Liver (tissue), 9 donors: ENCODE data around the gene PYCARD. TPM values are rescaled to one million over a fixed set of nuclear protein-coding genes. Genes with fewer than 3 reads are reported as not detected.
"Not testable (repeated sequence)": the region's sequence is repeated elsewhere in the genome, so short reads cannot be mapped to it uniquely, and the experiment has no call there.

Experiments used
- DNase-seq: peaks from one replicate; pipeline ENCODE4 v3.0.0-alpha.2; 2017; ENCODE audit warnings: low spot score
- H3K27ac ChIP-seq, 2 donors: one replicate each; pipeline ENCODE4 v1.7.0; 2013; ENCODE audit warnings: inconsistent platforms in 2 of 2, low read length in 2 of 2, control low read depth in 1 of 2, low read depth in 1 of 2, mild to moderate bottlenecking in 1 of 2
- H3K27me3 ChIP-seq, 4 donors: one replicate each; pipeline versions ENCODE4 v1.6.1 to v1.7.0; 2013; ENCODE audit warnings: low read length in 3 of 4, inconsistent platforms in 1 of 4, mild to moderate bottlenecking in 1 of 4, moderate library complexity in 1 of 4; ENCODE audit not compliant: control insufficient read depth in 4 of 4, insufficient read depth in 4 of 4
- H3K36me3 ChIP-seq, 4 donors: one replicate each; pipeline versions ENCODE4 v1.6.1 to v1.7.0; 2013; ENCODE audit warnings: low read length in 3 of 4, mild to moderate bottlenecking in 3 of 4, low read depth in 1 of 4, moderate library complexity in 1 of 4; ENCODE audit not compliant: control insufficient read depth in 4 of 4, insufficient read depth in 3 of 4
- H3K4me1 ChIP-seq, 4 donors: one replicate each; pipeline versions ENCODE4 v1.6.1 to v1.7.0; 2013; ENCODE audit warnings: low read length in 3 of 4, mild to moderate bottlenecking in 3 of 4, moderate library complexity in 1 of 4; ENCODE audit not compliant: control insufficient read depth in 4 of 4, insufficient read depth in 4 of 4
- H3K4me3 ChIP-seq, 3 donors: one replicate each; pipeline versions ENCODE4 v1.6.1 to v1.7.0; 2013; ENCODE audit warnings: low read length in 3 of 3, control low read depth in 1 of 3, low read depth in 1 of 3, mild to moderate bottlenecking in 1 of 3
- H3K9ac ChIP-seq, 2 donors: one replicate each; pipeline ENCODE4 v1.7.0; 2013; ENCODE audit warnings: low read length in 2 of 2, mild to moderate bottlenecking in 2 of 2, moderate library complexity in 2 of 2, control low read depth in 1 of 2, low read depth in 1 of 2
- H3K9me3 ChIP-seq, 4 donors: one replicate each; pipeline versions ENCODE4 v1.6.1 to v1.7.0; 2013; ENCODE audit warnings: low read length in 3 of 4; ENCODE audit not compliant: control insufficient read depth in 4 of 4
- CTCF ChIP-seq: fragments of 150-350 bp; IDR thresholded peaks from 2 replicates; pipeline ENCODE4 v1.5.1; 2017; ENCODE audit warnings: improper control_type of control experiment, low read depth, low read length; ENCODE audit not compliant: missing input control
- FOXA2 ChIP-seq: IDR thresholded peaks from 2 replicates; pipeline ENCODE4 v1.6.1; 2016; ENCODE audit warnings: antibody characterized with exemption
- HNF4A ChIP-seq, 2 donors: conservative IDR thresholded peaks; 2 replicates each; pipeline ENCODE4 v1.6.1; 2016; ENCODE audit warnings: antibody characterized with exemption in 2 of 2, mild to moderate bottlenecking in 2 of 2
- HNF4G ChIP-seq: IDR thresholded peaks from 2 replicates; pipeline ENCODE4 v1.6.1; 2016; ENCODE audit warnings: antibody characterized with exemption
- NR2F2 ChIP-seq: IDR thresholded peaks from 2 replicates; pipeline ENCODE4 v1.6.1; 2016; ENCODE audit warnings: antibody characterized with exemption
- SP1 ChIP-seq: IDR thresholded peaks from 2 replicates; pipeline ENCODE4 v1.6.1; 2018; ENCODE audit warnings: antibody characterized with exemption, mild to moderate bottlenecking
- TAF1 ChIP-seq: conservative IDR thresholded peaks from 2 replicates; pipeline ENCODE4 v1.6.1; 2016; ENCODE audit warnings: antibody characterized with exemption, mild to moderate bottlenecking
- YY1 ChIP-seq: IDR thresholded peaks from 2 replicates; pipeline ENCODE4 v1.6.1; 2016; ENCODE audit warnings: antibody characterized with exemption, mild to moderate bottlenecking
- ZBTB33 ChIP-seq: IDR thresholded peaks from 2 replicates; pipeline ENCODE4 v1.6.1; 2016; ENCODE audit warnings: antibody characterized with exemption
- WGBS: extraction: QIAGEN DNeasy Blood & Tissue Kit; methylation state at CpG from one replicate; pipeline ENCODE4 v1.1.7; 2013; 5-methylcytosine and 5-hydroxymethylcytosine counted together
- polyA plus RNA-seq, 2 donors: library from polyadenylated mRNA; stranded (reverse) in 1 of 2; unstranded in 1 of 2; fragments of 200-250 nt in 1 of 2; fragments of >200 nt in 1 of 2; fragmentation: Nextera tagmentation in 1 of 2; extraction: Ambion mirVana in 1 of 2; gene quantifications; one replicate each; pipeline versions ENCODE4 v1.2.1 to v1.2.3, GENCODE V29; 2013 to 2015
- total RNA-seq, 2 donors: library from RNA; depleted of rRNA; stranded (reverse); fragments of >200 nt; gene quantifications; one replicate each; pipeline ENCODE4 v1.2.3, GENCODE V29; 2014
- donor health status: healthy.
- donor health status: healthy.
- donor health status: healthy.
- donor health status: healthy.
- donor health status: healthy.

PYCARD gene
- total and polyA plus RNA-seq, 4 donors = 6.7 to 35.9 (median 10.8) TPM

GRCh38 chr16:31201582-31202413 lies 762 bp downstream of the PYCARD start:
- peaks cover 0 to 1% (median 0%) of the 10 kb centered on the region in 4 donors for H3K36me3 ChIP-seq
- DNase-seq = no peak

GRCh38 chr16:31200821-31201568 lies 1.6 kb downstream of the PYCARD start:
- no peaks in the 10 kb centered on the region for H3K9me3 ChIP-seq
- H3K27ac ChIP-seq = no peak overlapping the region
- H3K9ac ChIP-seq = no peak overlapping the region
- whole genome bisulfite sequencing = 56% methylated on average over 8 of the region's 8 CpGs
- H3K36me3 ChIP-seq = peaks cover 0 to 5% (median 4%) of the 10 kb centered on the region in 4 donors
- H3K4me3 ChIP-seq = peak overlapping the region in 1 of 3 donors; percentile 57
- TF ChIP-seq FOXA2 (no peak), HNF4A (conservative IDR thresholded peaks at IDR 0.05) (peak in 1 of 2 donors; percentile 52)
- H3K27me3 ChIP-seq = no peaks in the 10 kb centered on the region
- peaks cover 0 to 24% (median 13%) of the 10 kb centered on the region in 4 donors for H3K4me1 ChIP-seq
- DNase-seq = no peak

More at GRCh38 chr16:31201582-31202413, 762 bp downstream of the PYCARD start:
- TF ChIP-seq ZBTB33 = no peak
- WGBS = 25% methylated on average over 35 of the region's 35 CpGs
- no peaks in the 10 kb centered on the region for H3K27me3 ChIP-seq
- H3K9me3 ChIP-seq = no peaks in the 10 kb centered on the region
- H3K4me1 ChIP-seq = peaks cover 0 to 24% (median 13%) of the 10 kb centered on the region in 4 donors
- H3K27ac ChIP-seq = peak overlapping the region in 1 of 2 donors; percentile 36
- no peak overlapping the region for H3K9ac ChIP-seq
- peak overlapping the region; percentile 57 to 69 (median 67) for H3K4me3 ChIP-seq

- H3K9ac ChIP-seq, H3K4me3 ChIP-seq, DNase-seq, H3K27ac ChIP-seq, H3K36me3 ChIP-seq, H3K9me3 ChIP-seq, H3K27me3 ChIP-seq: not testable (repeated sequence)
- WGBS = 90% methylated on average over 8 of the region's 8 CpGs
- peaks cover 0 to 24% (median 13%) of the 10 kb centered on the region in 4 donors for H3K4me1 ChIP-seq
Observed at GRCh38 chr16:31200111-31200510, 2.4 kb downstream of the PYCARD start.

GRCh38 chr16:31199430-31200041 lies 3.0 kb downstream of the PYCARD start:
- Histone ChIP-seq H3K36me3 (peaks cover 6 to 15% (median 7%) of the 10 kb centered on the region in 4 donors), H3K27ac (no peak overlapping the region), H3K4me3 (no peak overlapping the region), H3K9me3 (no peaks in the 10 kb centered on the region), H3K9ac (no peak overlapping the region), H3K27me3 (no peaks in the 10 kb centered on the region), H3K4me1 (peaks cover 0 to 24% (median 13%) of the 10 kb centered on the region in 4 donors)
- DNase-seq = no peak
- whole genome bisulfite sequencing = 94% methylated on average over 5 of the region's 5 CpGs
- TF ChIP-seq CTCF = no peak
- no peak for TF ChIP-seq YY1
- no peak for TF ChIP-seq HNF4A (conservative IDR thresholded peaks at IDR 0.05)
- TF ChIP-seq TAF1 = no peak
- no peak for TF ChIP-seq HNF4G
- no peak for TF ChIP-seq NR2F2
- TF ChIP-seq ZBTB33 = no peak
- TF ChIP-seq SP1 = no peak
